ENCODE measurements around the gene PANX2.
A peak's percentile ranks its signal among the peaks of the same experiment; 100 is the strongest.
"Not testable (repeated sequence)": the region's sequence is repeated elsewhere in the genome, so short reads cannot be mapped to it uniquely, and the experiment has no call there.

The PANX2 gene

DNA sequence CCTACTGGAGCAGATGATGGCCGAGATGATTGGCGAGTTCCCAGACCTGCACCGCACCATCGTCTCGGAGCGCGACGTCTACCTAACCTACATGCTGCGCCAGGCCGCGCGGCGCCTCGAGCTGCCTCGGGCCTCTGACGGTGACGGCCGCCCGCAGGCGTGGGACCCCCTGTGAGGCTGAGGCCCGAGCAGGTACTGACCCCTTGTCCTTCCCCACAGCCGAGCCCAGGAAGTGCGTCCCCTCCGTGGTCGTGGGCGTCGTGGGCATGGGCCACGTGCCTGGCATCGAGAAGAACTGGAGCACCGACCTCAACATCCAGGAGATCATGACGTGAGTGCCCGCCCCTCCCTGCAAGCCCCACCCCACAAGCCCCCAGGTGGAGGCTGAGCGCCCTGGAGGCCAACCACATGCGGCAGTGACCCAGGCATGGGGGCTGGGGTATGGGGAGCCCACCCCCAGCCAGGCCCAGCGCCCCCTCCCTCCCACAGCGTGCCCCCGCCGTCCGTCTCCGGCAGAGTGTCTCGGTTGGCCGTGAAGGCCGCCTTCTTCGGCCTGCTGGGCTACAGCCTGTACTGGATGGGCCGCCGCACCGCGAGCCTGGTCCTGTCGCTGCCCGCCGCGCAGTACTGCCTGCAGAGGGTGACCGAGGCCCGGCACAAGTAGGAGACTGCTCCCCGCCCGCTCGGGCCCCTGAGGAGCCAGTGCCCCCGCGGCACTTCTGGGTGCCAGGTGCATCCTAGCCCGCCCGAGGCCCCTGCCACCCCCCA, 27.5 kb downstream of the PANX2 start:
- DNase-seq (ENCODE audit: low read depth in 3 of 3): no peak

DNA sequence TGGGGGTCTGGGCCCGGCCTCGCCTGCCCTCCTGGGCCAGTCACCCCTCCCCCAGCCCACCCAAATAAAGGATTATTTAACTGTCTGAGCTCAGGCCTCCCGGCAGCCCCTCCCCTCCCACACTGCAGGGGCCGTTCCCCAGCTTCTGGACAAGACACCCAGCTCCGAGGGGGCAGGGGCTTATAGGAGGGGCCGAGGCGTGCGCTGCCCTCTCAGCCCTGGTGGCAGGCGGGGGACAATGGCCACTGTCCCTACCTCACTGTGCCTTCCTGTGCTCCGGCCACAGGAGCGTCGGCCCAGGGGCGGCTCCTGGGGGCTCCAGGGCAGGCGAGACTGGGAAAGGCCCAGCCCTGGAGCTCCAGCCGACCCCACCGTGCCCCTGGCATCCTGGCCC, 28.1 kb downstream of the PANX2 start:
- DNase-seq (ENCODE audit: low read depth in 3 of 3): no peak

DNA sequence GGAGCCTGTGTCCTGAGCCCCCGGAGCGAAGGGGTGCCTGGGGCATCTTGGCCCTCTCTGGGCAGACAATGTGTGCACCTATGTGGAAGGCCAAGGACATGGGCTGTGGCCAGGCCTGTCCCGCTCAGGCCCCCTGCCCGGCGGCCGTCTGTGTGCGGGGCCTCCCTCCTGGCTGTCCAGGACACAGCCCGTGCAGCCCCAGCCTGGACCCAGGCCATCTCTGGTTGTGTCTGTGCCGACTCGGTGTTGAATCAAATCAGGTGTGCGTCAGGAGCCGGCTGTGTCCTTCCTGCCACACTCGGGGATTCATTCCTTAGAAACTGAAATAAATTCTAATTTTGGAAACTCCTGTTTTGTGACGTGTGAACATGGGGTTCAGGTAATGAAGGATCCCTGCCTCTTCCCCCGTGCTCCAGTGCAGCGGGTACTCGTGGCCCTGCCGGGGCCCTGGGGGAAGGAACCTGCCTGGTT, 28.8 kb downstream of the PANX2 start:
- DNase-seq (ENCODE audit: low read depth in 3 of 3): no peak

DNA sequence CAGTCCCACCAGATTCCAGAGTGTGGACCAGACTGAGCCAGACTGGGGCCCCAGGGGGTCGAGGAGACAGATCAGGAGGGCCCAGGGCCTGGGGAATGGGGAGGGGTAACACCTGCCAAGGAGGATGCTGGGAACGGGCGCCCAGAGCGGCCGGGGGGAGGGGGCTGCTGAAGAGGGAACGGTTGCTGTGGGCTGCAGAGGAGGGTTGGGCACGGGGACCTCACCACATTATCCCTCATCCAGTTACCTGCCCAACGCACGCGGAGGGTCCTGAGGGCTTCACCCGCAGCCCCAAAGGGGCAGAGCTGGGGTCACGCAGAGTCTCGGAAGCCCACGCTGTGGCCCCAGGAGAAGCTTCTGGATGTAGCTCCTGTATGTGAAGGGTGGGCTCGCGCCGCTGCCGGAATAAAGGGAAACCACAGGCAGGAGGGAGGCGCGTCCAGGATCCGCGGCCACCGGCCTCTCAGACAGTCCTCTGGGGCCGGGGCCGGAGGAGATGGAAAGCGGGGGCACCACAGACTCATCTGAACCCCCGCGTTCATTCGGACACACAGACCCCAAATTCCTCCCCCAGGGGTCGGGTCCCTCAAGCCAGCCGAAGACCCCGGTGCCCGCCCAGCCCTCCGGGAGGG, 29.4 kb downstream of the PANX2 start:
- DNase-seq (ENCODE audit: low read depth in 3 of 3): no peak

DNA sequence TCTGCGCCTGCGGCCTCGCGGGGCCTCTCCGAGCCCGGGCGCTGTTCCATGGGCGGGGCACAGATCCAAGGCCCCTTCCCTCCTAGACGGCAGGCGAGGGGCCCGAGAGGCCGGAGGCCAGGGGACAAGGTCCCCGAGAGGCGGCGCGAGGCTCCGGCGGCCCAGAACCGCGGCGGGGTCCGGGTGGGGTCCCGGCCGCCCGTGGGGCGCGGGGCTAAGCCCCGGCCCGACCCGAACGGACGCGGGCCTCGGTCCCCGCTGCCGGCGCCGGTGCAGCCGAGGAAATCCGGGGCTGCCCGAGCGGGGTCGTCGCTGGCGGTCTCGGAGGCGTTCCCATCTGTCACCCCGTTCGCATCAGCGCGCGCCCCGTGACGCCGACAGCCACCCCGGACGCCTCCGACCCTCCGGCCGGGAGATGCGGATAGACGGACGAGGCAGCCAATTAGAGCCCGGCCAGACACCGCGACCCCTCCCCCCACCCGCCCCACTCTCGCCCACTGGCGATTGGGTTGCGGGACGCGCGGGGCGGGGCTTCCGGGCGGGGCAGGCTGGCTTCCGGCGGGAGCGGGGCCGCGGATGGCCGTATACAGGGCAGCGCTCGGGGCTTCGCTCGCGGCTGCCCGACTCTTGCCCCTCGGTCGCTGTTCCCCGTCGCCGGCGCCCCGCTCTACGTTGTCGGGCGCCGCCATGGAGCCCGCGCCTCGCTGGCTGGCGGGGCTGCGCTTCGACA, 30.1 kb downstream of the PANX2 start, which contains the start of gene SELENOO:
SELENOO (plus strand) TSS at position 551 of the 730 bp plus-strand sequence; CDS start at position 577, 26 bp downstream.
- DNase-seq (ENCODE audit: low read depth in 3 of 3): peak; percentile 82 to 88 (median 83)

DNA sequence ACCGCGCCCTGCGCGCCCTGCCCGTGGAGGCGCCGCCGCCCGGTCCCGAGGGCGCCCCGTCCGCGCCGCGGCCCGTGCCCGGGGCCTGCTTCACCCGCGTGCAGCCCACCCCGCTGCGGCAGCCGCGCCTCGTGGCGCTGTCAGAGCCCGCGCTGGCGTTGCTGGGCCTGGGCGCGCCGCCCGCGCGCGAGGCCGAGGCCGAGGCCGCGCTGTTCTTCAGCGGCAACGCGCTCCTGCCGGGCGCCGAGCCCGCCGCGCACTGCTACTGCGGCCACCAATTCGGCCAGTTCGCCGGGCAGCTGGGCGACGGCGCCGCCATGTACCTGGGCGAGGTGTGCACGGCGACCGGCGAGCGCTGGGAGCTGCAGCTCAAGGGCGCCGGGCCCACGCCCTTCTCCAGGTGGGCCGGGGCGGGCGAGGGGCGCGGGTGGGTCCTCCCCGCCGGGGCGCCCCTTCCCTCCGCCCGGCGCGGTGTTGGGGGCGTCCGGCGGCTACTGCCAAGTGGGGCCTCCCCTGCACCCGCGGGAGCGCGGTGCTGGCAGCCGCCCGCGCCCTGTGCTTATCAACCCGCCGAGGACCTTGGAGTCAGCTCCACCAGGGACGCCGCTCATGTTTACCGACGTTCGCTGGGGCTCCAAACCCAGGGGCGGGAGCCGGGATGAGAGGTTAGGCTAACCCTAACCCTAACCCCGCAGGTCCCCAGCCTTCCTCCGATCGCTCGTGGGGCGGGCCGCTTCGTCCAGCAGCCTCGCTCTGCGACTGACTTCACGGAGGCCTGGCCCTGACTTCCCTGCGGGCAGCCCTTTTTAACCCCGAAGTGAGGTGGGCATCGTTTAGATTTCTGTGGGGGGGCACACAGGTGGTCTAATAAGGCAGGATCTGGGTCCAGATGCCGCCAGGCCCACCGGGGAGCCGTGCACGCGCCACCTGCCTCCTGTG, 30.9 kb downstream of the PANX2 start:
- DNase-seq (ENCODE audit: low read depth in 3 of 3): no peak

DNA sequence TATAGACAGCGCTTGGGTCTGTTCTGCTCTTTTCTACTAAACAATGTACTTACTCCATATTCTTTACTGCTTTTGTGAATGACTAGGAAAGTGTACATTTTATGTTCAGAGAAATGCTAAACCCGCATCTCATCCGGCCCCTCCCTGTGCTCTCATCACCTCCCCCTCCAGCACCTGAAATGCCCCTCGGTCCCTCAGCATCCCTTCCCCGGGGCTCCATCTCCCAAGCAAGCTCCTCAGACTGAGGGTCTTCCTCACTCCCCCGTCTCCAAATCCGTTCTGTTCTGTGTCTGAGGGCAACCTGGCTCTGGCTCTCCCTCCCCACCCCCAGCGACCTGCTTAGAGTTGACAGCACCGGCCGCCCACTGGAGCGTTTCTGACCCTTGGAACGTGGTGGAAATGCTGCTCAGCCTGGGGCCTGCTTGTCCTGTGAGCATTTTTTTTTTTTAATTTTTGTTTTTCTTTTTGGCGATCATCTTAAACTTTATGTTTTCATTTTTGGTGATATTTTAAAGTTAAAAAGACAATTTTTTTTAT, 31.7 kb downstream of the PANX2 start:
- DNase-seq (ENCODE audit: low read depth in 3 of 3): no peak

DNA sequence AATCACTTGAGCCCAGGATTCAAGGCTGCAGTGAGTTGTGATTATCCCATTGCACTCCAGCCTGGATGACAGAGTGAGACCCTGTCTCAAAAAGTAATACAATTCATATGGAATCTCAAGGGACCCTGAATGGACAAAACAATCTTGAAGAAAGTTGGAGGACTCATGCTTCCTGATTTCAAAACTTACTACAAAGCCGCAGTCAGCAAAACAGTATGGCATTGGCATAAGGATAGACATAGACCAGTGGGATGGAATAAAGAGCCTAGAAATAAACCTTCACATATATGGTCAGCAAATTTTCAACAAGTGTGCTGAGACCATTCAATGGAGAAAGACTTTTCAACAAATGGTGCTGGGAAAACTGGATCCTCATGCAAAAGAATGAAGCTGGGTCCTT, 32.8 kb downstream of the PANX2 start:
- no peak for DNase-seq (ENCODE audit: low read depth in 3 of 3)

DNA sequence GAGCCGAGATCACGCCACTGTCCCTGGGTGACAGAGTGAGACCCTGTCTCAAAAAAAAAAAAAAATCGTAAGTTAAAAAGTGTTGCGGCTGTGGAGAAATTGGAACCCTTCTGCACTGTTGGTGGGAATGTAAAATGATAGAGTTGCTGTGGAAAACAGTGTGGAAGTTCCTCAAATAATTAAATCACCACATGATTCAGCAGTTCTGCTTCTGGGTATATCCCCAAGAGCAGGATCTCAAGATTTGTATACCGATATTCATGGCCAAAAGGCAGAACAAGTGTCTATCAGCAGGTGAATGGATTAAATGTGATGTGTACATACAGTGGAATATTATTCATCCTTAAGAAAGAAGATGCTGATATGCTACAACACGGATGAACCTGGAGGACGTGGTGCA, 34.0 kb downstream of the PANX2 start:
- DNase-seq (ENCODE audit: low read depth in 3 of 3): no peak

DNA sequence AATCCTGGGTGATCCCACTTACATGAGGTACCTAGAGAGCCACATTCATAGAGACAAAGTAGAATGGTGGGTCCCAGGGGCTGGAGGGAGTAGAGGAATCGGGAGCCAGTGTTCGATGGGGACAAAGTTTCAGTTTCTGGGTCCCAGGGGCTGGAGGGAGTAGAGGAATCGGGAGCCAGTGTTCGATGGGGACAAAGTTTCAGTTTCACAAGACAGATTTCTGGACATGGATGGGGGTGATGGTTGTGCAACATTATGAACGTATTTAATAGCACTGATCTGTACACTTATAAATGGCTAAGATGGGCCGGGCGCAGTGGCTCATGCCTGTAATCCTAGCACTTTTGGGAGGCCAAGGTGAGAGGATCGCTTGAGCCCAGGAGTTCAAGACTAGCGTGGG, 34.5 kb downstream of the PANX2 start:
- DNase-seq (ENCODE audit: low read depth in 3 of 3): not testable (repeated sequence)

DNA sequence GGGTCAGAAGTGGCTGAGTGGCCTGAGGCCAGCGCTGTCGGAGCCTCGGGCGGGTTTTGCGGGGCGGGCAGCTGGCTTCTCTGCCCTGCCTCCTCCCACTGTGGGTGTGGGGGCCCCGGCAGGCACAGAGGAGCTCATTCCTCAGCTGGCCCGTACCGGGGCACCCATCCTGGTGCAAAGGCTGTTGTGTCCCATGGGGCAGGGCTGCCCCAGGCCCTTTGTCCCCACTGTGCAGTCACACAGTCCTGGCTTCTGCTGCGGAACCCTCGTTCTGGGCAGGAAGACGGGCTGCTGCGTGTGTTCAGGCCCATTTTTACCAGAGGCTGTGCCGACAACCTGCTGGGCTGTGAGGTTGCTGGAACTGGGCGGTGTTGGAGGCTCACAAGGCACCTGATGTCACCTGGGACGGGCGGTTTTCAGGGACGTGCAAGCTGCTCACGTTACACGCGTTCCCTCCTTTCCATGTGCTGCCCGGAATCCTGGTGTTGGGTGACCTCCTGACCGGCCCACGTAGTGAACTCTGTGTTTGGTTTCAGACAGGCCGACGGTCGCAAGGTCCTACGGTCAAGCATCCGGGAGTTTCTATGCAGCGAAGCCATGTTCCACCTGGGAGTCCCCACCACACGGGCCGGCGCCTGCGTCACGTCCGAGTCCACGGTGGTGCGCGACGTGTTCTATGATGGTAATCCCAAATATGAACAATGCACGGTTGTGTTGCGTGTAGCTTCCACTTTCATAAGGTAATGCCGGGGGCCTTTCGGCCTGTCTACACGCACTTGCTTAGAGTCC, 35.4 kb downstream of the PANX2 start:
- no peak for DNase-seq (ENCODE audit: low read depth in 3 of 3)

DNA sequence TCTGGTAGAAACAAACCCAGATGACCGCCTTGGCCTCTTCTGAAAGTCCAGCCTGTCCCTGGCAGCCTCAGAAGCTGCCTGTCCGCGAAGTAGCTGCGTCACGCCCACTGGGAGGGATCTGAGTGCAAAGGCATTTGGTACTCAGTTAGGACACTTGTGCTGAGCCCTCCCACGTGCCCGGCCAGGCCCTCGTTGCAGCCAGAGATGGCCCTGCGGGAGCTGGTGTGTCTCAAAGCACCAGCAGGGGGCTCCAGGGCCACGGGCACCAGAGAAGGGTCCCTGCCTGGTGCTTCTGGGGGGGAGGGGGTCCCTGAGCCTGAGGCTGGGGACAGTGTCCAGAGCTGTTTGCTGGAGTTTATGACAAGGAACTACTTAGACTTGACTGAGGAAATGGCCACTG, 36.1 kb downstream of the PANX2 start:
- no peak for DNase-seq (ENCODE audit: low read depth in 3 of 3)

DNA sequence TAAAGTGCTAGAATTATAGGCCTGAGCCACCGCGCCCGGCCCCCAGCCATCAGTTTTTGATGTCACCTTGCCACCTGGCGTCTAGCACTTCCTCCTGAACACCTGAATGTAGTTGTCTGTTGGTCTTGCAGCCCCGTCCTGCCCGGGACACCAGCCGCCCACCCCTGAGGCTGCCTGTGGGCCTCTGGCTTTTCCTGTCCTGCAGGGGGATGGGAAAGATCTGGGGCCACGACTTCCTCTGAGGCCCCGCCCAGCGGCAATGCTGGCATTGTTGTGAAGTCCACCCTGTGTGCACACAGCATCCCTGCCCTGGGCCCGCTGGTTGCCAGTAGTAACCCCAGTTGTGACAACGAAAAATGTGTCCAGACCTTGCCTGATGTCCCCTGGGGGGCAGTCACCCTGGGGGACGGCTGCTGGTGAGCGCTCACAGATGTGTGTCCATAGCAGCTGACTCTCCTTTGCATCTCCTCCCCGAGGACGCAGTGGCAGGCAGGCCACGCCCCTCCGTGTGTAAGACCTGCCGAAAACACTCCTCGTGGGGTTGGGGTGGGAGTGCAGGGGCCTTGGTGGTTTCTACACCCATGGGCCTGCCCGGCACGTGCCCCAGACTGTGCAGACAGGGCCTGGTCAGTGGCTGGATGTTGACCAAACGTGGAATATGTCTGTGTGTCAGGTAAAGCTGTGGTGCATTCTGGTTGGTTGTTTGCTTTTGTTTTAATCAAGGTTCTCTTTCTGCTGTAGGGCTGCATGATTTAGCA, 37.0 kb downstream of the PANX2 start:
- no peak for DNase-seq (ENCODE audit: low read depth in 3 of 3)

DNA sequence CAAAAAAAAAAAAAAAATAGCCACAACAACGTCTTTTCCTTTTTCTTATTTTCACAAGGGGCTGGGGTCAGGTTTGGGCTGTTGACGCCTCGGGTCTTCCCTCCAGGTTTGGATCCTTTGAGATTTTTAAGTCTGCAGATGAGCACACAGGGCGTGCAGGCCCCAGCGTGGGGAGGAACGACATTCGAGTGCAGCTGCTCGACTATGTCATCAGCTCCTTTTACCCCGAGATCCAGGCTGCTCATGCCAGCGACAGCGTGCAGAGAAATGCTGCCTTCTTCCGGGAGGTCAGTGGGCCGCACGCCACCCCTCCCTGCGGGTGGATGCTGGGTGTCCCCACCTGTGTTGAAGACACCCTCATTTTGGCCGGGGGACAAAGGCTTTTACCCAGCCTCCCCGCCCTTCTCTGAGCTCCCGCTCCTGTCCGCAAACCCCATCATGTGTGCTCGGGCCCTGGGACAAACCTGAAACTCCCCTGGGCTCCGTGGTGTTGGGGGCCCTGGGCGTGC, 38.0 kb downstream of the PANX2 start:
- no peak for DNase-seq (ENCODE audit: low read depth in 3 of 3)

DNA sequence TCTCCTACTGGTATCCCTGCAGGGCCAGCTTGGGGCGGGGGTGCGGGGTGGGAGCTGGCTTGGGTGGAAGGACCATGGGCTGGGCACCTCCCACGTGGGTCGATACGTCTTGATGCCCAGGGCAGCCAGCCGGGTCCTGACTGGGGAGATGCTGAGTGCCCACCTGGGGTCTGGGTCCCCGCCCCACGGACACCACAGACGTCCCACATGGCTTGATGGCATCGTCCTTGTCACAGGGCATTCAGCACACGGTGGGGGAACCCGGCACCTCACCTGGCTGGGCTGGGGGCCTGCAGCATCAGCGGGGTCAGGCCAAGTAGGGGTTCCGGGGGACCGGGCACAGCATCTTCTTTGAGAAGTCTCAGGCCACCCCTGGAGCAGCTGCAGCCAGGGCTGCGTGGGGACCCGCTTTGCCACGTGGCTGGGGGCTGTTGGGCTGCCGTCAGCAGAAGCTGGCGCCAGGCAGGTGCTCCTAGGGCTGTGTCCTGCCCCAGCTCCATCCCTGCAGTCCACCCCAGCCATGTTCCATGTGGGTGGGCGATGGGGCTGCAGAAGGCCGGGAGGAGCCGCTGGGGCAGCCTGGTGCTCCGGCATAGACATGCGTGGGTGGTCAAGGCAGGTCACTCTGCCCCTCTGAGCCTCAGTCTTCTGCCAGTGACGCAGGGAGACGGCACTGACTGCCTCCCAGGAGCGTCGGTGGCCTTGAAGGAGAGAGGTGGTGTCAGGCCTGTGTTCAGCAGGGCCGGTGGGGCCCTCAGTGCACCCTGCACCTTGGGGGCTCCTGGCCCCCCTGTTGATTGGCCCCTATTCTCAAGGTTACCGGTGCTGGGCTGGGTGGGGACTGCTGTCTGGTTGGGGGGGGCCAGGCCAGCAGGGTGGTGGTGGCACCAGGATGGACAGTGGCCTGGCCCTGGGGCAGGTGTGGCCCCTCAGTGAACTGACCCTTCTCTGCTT, 38.7 kb downstream of the PANX2 start:
- no peak for DNase-seq (ENCODE audit: low read depth in 3 of 3)

DNA sequence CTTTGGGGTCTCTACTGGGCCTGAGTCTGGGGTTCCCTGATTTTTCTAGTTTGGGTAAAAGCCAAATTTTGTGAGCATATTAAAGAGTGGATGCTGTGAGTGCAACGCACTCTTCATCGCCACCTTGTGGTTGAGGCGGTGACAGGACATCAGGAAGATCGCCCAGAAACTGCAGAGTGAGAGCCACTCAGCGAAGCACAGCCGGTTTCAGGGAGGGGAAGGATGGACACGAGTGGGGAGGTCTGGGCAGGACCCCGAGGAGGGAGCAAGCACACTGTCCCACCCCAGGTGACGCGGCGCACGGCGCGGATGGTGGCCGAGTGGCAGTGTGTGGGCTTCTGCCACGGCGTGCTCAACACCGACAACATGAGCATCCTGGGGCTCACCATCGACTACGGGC, 39.4 kb downstream of the PANX2 start:
- DNase-seq (ENCODE audit: low read depth in 3 of 3): peak in 2 of 3 experiments; percentile 37 to 47

DNA sequence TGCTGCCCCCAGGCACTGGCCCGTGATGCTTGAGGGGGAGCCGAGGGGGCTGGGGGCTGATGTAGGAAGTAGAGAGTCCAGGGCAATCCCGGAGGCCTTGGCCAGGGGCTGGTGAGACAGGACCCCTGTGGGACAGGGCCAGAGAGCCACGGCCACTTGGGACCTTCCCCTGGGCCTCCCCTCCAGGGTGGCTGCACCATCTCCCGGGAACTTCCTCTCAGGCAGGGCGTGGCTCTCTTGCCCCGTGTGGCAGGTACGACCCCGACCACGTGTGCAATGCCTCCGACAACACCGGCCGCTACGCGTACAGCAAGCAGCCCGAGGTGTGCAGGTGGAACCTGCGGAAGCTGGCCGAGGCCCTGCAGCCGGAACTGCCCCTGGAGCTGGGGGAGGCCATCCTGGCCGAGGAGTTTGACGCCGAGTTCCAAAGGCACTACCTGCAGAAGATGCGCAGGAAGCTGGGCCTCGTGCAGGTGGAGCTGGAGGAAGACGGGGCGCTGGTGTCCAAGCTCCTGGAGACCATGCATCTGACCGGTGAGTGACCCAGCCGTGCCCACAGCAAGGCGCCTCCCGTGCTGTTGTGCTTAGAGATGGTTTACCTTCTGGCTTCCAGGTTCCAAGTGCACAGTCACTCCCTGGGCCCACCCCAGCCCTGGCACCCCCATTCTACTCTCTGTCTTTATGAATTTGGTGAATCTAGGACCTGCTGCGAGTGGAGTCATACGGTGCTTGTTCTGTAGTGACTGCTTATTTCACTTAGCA, 40.0 kb downstream of the PANX2 start:
- no peak for DNase-seq (ENCODE audit: low read depth in 3 of 3)

DNA sequence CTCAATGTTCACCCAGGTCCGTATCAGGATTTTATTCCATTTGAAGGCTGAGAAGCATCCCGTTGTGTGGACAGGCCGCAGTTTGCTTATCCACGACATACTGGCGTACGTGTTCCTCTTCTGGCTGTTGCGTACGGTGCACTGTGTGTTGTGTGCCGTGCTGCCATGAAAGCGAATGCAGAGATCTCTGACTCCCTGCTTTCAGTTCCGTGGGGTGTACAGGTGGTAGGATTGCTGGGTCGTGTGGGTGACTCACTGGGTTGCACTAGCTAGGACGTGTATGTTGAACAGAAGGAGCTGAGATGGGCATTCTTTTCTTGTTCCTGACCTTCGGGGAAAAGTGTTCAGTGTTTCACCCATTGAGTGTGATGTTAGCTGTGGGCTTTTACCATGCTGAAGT, 40.6 kb downstream of the PANX2 start:
- no peak for DNase-seq (ENCODE audit: low read depth in 3 of 3)

Measured in stimulated activated CD4-positive, alpha-beta T cell treated with anti-CD3 and anti-CD28 coated beads, TNF-alpha, amount 100 ng/mL, for 4 hours (primary cell).